Thyroid gland (tissue), 4 donors: ENCODE measurements around the gene LIMS2. TPM values are rescaled to one million over a fixed set of nuclear protein-coding genes. Genes with fewer than 3 reads are reported as not detected.

Experiments
- total RNA-seq, 4 donors: library from RNA; depleted of rRNA; stranded (reverse); fragments of >200 nt; gene quantifications; one replicate each; pipeline ENCODE4 v1.2.3, GENCODE V29; 2016

The LIMS2 gene
- total RNA-seq, 4 donors from 2014 or later: 9.1 to 27.8 (median 14.2) TPM

Other genes with a start within 250 kb of the LIMS2 start
- 10 to 100 TPM; 33.8 to 70.4 (median 42.1) TPM for gene IWS1, start 149.0 kb downstream of the LIMS2 start, total RNA-seq
- gene MYO7B, start 139.8 kb downstream of the LIMS2 start, total RNA-seq: under 1 TPM in 1 of 4 donors, not detected in 3; 0.56 TPM
- not detected for gene GPR17, start 29.4 kb downstream of the LIMS2 start, total RNA-seq
- 10 to 100 TPM; 14.0 to 17.9 (median 16.1) TPM for gene SFT2D3, start 26.0 kb upstream of the LIMS2 start, total RNA-seq
- 10 to 100 TPM; 54.4 to 95.8 (median 67.5) TPM for gene WDR33, start 135.6 kb upstream of the LIMS2 start, total RNA-seq
- gene POLR2D, start 182.6 kb upstream of the LIMS2 start, total RNA-seq: 10 to 100 TPM in 3 of 4 donors, 1 to 10 TPM in 1; 8.6 to 11.4 (median 10.7) TPM
- 10 to 100 TPM; 10.3 to 13.4 (median 11.5) TPM for gene AMMECR1L, start 210.4 kb upstream of the LIMS2 start, total RNA-seq